Renal cortex interstitium (tissue), 11 donors: ENCODE measurements around the gene SRP72. TPM values are rescaled to one million over a fixed set of nuclear protein-coding genes. Genes with fewer than 3 reads are reported as not detected.
A peak's percentile ranks its signal among the peaks of the same experiment; 100 is the strongest.
"Not testable (repeated sequence)": the region's sequence is repeated elsewhere in the genome, so short reads cannot be mapped to it uniquely, and the experiment has no call there.

Experiments
- DNase-seq, 11 donors: peaks; one replicate each; pipeline ENCODE4 v3.0.0-alpha.2; 2013; ENCODE audit warnings: low read depth in 9 of 11, low spot score in 4 of 11; ENCODE audit errors: extremely low read depth in 1 of 11
- polyA plus RNA-seq, 3 donors: library from polyadenylated mRNA; unstranded; fragments of 120-200 nt; gene quantifications; one replicate each; pipeline ENCODE4 v1.2.1, GENCODE V29; 2013; ENCODE audit not compliant: insufficient read length in 3 of 3

The SRP72 gene
- polyA plus RNA-seq, 3 donors = 117 to 139 (median 126) TPM

- DNase-seq = no peak
Measured at GRCh38 chr4:56448301-56448700, 19.1 kb upstream of the SRP72 start.

DNA sequence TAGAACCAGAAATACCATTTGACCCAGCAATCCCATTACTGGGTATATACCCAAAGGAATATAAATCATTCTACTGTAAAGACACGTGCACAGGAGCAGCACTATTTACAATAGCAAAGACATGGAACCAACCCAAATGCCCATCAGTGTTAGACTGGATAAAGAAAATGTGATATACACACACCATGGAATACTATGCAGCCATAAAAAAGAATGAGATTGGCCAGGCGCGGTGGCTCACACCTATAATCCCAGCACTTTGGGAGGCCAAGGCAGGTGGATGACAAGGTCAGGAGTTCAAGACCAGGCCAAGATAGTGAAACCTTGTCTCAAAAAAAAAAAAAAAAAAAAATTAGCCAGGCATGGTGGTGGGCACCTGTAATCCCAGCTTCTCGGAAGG lies 17.9 kb upstream of the SRP72 start:
- DNase-seq = not testable (repeated sequence)

DNA sequence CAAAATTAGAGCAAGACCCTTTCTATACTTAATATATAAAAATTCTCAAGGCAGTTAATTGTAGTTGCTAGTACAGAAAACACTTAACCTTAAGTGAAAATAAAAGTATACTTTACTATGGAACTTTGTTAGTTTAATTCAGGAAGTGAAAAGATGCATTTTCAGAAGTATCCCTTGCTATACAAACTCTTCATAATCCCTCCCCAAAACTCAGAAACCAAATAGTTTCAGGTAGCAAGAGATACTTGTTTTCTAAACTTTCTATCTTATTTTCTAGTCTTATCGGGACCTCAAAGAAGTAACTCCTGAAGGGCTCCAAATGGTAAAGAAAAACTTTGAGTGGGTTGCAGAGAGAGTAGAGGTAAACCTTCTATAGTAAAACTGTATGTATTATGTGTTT lies 17.1 kb upstream of the SRP72 start:
- DNase-seq = no peak

- DNase-seq = no peak
Measured at GRCh38 chr4:56460085-56460484, 7.3 kb upstream of the SRP72 start.

DNA sequence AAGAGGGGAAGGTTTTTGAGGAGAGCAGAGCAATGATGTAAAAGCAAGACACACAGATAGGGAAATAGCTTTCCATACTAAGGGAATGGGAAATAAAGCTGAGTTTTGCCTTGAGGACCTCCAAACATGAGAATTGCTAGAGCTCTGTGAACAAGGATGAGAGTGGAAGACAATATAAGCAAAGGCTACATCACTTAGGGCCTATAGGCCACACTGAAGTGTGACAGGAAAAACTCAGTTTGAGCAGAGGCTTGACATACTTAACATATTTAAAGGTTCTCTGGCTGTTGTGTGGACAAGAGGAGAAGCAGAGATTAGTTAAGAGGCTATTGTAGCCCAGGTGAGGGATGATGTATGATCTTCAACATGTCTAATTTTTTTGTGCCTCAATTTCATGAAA lies 5.3 kb upstream of the SRP72 start:
- DNase-seq = no peak

DNA sequence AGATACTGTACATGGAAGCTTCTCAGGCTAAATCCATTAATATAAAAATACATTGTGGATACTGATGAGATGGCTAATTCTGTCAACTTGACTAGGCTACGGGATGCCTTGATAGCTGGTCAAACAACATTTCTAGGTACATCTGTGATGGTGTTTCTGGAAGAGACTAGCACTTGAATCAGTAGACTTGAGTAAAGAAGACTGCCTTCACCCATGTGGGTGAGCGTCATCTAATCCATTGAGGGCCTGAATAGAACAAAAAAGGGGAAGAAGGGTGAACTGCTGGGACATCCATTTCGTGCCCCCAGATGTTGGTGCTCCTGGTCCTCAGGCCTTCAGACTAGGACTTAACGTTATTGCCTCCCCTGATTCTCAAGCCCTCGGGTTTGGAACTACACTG lies 3.7 kb upstream of the SRP72 start:
- no peak for DNase-seq

DNA sequence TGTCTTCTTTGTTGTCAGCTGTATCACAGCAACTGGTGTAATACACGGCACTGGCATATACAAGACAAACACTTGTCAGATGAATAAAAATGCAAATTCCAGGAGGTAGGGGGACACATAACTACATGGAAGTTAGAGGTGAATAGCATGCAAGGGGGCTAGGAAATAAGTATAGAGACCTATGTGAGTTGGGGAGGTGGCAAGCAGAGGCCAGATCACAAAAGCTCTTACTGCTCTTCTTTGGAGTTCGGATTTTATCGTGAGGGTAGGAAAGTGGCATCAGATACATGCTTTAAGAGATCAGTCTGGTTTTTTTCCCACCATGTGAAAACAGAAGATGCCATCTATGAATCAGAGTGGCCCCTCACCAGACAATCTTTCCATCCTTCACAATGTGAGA lies 2.8 kb upstream of the SRP72 start:
- no peak for DNase-seq

GRCh38 chr4:56465599-56466295 lies 1.7 kb upstream of the SRP72 start:
- no peak for DNase-seq

GRCh38 chr4:56466296-56466761 lies 1.1 kb upstream of the SRP72 start:
- not testable (repeated sequence) for DNase-seq

GRCh38 chr4:56466910-56467283 lies 520 bp upstream of the SRP72 start:
- peak in 4 of 11 donors; percentile 1 to 21 (median 2) for DNase-seq

GRCh38 chr4:56468097-56468422 lies 643 bp downstream of the SRP72 start:
- DNase-seq = peak in 5 of 11 donors; percentile 3 to 38 (median 35)

- DNase-seq = no peak
Measured at GRCh38 chr4:56469489-56470210, 2.2 kb downstream of the SRP72 start.

DNA sequence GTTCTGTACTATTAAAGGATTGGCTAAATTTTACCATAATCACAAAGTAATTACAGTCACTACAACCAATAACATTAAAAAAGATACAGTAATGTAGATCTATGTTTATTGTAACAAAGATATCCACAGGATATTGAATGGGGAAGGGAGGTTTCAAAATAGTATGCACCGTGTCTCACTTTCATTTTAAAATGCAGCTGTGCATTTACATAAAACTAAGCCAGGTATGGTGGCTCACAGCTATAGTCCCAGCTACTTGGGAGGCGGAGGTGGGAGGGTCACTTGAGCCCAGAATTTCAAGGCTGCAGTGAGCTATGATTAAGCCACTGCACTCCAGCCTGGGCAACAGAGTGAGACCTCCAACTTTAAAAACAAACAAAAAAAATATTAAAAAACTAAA lies 8.5 kb downstream of the SRP72 start:
- DNase-seq = no peak

DNA sequence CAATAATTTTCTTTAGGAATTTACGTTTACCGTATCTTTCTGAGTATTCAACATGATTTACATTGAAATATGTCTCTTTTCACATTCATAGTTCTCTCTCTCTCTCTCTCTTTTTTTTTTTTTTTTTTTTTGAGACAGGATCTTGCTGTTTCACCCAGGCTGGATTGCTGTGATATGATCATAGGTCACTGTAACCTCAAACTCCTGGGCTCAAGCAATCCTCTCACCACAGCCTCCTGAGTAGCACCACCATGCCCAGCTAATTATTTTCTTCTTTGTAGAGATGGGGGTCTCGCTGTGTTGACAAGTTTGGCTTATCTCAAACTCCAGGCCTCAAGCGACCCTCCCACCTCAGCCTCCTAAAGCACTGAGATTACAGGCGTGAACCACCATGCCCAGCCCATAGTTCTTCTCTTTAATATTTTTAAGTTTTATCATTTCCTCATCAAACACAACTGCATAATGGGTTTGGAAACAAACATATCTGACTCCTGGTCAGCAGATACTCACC lies 9.8 kb downstream of the SRP72 start:
- DNase-seq = no peak

DNA sequence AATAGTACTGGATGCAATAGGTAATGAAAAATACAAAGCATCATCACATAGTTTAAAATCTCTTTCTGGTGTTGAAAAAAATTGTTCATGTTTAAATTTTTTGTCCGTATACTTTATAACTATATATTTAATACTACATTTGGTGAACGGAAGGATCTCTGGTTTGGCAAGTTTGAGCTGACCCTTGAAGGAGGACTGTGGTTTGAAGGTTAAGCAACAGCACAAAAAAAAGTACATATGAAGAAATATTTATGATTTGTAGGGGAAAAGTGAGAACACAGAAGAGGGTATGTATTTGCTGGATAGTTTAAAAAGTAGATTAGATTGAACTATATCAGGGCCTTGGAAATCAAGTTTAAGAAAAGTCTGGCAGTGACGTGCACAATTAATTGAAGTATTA lies 13.3 kb downstream of the SRP72 start:
- no peak for DNase-seq

DNA sequence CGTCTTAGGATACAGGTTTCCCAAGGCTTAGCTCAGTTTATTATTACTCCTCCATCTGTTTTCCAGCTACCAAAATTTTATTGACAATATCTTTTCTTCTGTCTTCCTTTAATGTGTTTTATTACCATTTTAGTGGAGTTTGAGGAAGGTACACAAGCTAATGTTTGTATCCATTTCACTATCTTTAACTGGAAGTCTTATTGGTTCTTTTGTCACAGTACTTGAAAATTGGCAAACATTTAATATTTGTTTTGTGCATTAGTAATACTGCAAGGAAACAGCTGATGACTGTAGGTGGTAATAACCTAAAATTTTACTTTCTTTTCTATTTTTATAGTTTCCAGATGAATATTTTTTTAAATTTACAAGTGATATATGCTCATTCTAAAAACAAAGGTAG lies 28.8 kb downstream of the SRP72 start:
- DNase-seq = no peak

GRCh38 chr4:56505269-56506130 lies 38.1 kb downstream of the SRP72 start, which contains the start of gene ARL9:
TSS of gene ARL9 (plus strand) at chr4:56505791. CDS start at chr4:56505863, 72 bp downstream.
- DNase-seq = peak in 6 of 11 donors; percentile 29 to 52 (median 38)

GRCh38 chr4:56511098-56511497 lies 43.7 kb downstream of the SRP72 start:
- DNase-seq = no peak

DNA sequence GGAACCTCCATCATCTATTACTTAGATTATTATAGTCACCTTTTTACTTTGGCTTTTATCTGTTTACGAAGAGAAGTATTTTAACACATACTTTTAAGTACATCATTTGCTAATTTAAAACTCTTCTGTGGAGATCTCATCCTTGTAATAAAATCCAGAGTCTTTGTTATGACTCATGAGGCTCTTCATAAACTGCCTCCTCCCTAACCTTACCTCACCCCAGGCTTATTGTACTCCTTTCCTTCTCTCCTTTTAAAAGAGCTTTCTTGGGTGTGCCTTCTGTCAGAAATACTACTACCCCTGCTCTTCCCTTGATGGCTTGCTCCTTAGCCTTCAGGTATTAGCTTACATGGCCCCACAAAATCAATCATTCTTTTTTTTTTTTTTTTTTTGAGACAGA lies 44.7 kb downstream of the SRP72 start:
- no peak for DNase-seq

DNA sequence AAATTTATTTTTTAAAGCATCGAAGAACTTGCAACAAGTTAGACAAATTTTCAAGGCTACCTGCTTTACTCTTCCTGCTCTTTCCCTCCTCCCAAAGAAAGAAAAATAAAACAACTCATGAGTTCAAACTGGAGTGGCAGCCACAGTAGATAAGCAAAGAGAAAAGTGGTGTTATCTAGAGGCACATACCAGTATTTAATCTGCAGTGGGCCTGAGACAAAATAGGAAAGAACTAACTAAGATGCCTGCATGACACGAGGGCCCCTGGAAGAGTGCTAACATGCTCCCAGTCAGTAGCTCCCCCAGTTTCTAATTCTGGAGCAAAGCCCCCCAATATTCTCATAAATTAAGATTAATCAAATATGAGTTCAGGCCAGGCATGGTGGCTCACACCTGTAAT lies 46.1 kb downstream of the SRP72 start:
- no peak for DNase-seq
